ENCODE results near the gene KLHDC8A.
"Not testable (repeated sequence)": the region's sequence is repeated elsewhere in the genome, so short reads cannot be mapped to it uniquely, and the experiment has no call there.

Gene KLHDC8A

DNA sequence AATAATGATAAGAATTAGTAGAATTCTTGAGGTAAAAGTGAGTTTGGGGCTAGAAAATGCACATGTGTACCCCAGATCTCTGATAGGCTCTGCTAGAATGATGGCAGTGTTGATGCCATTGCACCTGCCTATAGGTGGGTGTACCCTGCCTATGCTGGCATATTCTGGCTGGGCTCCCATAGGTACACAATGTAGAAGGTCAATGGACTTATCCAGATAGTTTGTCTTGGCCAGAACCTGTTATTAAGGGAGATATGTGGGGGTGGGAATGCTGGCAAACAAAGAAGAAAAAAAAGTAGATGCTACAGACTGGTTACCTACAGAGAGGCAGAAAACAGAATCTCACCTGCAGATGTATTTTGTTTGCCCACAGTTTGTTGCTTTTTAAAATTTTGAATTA is 14.1 kb upstream of the KLHDC8A start:
- no peak for DNase-seq

DNA sequence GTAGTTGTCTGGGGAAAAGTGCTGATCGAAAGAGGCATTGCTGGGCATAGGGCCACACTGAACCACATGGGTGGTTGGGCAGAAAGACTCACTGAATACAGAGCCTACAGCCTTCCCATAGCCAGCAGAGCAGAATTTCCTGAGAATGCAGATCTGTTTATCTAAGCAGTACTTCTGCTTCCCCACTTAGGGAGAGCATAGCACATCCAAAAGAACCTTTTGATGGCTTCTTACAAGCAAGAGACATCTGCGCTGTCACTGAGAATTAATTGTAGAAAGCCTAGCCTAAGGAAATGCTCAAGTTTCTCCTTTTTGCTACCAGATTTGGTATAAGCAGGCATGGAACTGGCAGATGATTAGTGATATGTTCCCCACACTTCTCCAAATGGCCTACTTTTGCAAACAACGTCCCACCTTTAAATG is 13.0 kb upstream of the KLHDC8A start:
- no peak for DNase-seq

DNA sequence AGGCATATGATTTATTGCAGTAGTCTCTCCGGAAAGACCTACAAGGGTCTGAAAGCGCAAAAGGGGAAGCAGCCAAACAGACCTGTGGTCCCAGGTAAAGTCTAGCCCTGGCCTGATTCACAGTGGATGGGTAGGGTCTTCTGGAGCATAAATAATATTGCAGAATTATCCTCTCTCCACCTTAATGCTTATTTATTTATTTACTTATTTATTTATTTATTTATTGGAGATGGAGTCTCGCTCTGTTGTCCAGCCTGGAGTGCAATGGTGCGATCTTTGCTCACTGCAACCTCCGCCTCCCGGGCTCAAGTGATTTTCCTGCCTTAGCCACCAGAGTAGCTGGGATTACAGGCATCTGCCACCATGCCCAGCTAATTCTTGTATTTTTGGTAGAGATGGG is 11.8 kb upstream of the KLHDC8A start:
- DNase-seq, result no peak

DNA sequence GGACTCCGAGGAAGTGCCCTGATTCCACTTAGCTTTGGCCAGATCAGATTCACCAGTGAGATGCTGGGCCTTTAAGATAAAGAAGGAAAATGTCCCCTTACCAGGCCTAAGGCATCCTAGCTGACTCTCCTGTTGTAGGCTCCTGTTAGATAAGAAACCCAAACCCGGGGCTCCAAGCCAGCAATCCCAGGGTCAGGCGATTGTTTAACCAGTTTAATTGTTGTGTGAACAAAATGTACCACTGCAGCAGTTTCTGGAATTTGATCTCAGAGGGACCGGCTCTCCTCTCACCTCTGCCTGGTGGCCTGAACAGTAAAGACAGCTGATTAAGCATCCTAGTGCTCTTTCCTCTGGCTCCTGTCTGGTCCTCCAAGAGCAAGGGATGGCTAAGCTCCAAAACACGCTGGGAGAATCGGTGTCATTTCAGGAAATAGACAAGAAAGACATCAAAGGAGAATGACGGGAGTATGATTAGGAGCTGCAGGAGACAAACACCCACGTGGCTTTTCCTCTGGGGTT is 9.3 kb upstream of the KLHDC8A start:
- DNase-seq, result no peak

DNA sequence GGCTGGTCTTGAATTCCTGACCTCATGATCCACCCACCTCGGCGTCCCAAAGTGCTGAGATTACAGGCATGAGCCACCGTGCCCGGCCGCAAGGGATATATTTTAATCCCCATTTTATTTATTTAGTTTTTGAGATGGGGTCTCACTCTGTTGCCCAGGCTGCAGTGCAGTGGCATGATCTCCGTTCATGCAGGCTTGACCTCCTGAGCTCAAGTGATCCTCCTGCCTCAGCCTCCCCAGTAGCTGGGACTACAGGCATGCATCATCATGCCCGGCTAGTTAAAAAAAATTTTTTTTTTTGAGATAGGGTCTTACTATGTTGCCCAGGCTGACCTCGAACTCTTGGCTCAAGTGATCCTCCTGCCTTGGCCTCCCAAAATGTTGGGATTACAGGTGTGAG is 8.4 kb upstream of the KLHDC8A start:
- DNase-seq, result not testable (repeated sequence)

DNA sequence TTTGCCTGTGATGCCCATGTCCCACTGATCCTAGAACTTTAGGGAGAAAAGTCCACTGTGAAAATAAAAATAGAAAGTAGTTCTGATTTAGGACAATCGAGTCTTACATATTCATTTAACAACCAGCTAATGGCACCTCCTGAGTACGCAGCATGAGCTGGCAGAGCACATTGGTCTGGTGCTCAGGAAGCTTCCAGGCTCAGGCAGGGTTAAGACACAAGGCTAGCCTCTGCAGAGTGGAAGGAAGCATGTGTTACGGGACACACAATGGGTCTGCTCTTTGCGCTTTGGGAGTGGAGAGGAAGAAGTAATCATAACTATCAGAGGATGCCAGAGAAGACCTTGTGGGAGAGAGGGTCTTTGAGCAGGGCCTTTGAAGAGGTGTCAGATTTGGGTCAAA is 4.2 kb upstream of the KLHDC8A start:
- DNase-seq, result no peak

DNA sequence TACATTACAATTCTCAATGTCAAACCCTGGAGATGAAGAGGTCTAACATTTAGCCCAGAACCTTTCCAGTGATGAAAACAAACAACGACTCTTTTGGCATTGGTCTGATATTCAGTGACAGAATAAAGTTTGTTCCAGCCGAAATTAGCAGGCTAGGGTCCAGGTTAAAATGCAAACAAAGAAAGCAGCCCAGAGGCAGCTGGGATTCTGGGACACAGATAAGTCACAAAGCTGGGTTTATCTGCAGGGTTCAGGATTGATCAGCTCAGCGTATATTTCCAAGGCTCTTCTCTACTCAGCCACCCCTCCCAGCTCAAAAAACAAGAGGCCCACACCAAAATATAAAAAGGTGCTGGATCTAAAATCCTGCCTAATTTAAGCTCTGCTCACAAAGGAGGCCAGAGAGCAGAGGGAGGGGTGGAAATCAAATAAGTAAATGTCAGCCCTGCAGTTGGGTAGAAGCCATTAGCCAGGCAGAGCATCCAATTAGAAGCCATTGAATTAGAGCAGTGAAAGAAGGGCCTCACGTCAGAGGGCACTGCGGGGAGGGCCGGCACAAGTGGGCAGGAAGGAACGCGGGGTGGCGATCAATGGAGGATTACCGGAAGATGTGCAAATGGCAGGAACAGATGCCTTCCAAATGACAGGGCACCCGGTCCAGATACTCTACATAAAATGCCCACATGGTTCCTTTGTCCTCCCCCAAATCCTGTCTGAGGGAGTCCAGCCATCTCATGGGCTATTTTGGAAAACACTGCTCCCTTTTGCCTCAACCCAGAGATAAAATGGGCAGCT is 3.2 kb upstream of the KLHDC8A start:
- no peak for DNase-seq

DNA sequence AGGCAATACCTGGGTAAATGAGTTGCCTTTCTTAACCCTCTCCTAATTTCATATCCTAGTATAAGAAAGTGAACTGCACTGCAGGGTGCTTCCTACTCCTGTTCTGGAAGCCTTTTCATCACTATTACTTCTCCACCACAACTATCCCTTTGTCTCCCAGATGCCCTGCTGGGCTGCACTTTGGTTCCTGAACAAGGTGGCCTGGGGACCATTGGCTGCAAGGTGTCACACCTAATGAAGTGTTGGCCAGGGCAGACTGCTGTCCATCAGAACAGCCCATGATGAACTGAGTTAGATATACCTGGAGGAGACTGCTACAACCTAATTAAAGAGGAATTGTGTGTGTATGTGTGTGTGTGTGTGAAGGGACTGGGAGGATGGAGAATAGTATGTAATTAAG is 1.9 kb upstream of the KLHDC8A start:
- DNase-seq, result no peak

DNA sequence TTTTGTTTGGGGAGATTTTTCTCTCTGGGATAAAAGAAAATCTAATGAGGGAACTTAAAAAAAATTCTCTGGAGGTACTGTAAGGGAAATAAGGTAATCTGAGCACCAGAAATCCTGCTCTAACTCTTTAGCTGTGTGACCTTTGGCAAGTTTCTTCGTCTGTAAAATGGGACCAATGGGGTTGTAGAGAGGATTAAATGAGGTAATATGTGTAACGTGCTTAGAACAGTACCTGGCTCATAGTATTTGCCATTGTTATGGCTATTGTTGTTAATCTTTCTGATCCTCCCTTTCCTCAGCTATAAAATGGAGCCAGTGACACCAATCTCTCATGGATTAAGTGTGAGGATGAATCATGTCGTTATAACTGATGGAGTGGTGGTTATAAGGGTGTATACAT is 845 bp upstream of the KLHDC8A start:
- DNase-seq, result no peak

DNA sequence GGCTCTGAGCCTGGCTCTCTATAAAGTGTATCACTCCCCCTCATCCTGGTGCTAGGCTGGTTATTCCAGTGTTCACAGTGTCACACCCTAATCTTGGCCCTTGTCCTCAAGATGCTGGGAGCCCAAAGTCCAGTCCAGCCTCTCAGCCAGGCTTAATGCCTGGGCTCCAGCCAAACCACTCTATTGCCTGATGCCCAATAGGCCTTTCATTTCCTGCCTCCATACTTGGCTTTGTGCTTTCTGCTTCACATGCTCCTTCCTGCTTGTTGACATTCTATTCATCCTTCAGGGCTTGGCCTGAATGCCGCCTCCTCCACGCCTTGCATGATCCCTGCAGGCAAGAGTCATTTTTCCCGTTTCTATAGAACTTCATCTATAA is 1.7 kb downstream of the KLHDC8A start:
- DNase-seq, result no peak

DNA sequence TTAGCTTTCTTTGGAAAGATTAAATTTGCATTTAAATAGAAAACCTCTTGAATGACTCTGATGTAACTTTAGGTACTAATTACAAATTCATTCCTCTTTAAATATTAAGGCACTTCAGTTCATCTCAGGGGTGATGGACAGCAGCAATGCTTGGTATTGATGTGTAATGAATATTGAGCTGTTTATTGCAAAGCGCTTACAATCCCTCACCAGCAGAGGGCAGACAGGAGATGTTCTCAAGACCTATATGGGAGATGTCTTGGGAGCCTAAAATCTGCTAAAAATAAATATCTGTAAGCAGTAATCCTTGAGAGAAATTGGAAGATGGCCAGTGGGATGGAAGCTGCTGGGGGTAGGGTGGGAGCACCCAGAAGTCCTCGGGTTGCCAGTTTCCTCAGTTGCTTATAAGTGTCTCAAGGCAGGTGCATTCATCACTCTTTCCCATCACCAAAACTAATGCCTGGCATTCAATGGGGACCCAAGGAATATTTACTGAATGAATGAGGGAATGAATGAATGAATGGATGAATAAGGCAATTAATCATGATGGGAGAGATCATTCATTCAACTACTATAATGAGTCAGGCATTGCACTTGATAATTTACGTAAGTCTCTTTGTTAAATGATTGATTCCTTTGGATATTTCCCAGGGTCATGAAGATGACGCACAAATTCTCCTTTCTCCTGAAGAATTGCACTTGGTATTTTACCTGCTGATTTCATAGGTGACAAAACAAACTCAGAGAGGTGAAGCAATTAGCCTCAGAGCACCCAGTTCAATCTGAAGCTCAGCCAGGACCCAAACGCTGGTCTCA is 2.3 kb downstream of the KLHDC8A start:
- DNase-seq, result no peak

DNA sequence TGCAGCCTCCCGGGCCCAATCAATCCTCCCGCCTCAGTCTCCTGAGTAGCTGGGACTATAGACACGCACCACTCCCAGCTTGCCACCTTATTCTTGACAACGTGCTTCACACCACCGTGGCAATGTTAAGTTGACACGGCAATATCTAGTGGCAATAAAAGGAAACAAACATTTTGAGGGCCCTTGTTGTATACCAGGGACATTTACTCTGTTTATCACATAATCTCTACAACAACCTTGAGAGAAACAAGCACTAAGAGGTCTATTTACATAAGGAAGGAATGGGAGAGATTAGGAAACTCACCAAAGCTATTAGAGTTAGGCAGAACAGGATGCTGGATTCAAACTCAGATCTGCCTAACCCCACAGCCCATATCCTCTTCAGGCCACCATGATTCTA is 3.1 kb downstream of the KLHDC8A start:
- DNase-seq, result no peak

DNA sequence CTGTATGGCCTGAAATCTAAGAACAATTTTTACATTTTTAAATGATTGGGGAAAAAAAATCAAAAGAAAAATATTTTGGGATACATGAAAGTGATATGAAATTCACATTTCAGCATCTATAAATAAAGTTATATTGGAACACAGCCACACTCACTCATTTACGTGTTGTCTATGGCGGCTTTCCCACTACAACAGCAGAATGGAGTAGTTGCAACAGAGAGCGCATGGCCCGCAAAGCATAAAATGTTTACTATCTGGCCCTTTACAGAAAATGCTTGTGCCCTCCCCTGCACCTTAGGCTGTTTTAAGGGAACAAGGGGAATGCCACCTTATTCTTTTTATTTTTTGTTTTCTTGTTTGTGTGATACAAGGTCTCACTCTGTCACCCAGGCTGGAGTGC is 3.5 kb downstream of the KLHDC8A start:
- DNase-seq, result no peak

DNA sequence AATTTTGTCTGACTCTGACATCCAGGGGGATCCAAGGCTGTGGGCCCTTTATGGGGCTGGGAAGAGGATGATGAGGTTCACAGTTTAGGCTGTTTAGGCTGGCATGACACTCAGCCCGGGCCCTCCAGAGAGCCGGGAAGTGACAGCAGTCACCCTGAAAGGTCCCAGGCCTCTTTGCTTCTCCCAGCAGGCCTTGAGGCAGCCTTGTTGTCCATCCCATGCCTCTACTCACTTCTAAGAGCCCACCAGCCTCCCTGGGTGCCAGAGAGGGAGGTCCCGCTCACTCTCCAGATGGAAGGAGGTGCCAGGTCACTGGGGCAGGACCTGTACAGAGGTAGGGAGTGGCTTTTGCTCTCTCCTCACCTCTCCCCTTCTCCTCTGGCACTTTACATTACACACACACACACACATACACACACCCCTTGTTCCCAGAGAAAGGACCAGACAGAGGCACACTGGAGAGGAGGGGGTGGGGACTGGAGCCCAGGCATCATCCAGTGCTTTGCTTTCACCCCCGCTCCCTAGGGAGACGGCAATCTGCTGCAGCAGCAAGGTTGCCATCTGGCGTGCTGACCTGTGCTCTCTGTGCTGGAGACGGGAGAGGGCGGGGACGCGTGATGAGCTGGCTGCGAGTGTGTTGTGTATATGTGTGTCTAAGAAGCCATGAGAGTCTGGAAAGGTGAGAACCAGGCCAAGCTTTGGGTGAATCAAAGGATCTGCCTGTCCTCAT is 4.6 kb downstream of the KLHDC8A start:
- DNase-seq, result no peak

DNA sequence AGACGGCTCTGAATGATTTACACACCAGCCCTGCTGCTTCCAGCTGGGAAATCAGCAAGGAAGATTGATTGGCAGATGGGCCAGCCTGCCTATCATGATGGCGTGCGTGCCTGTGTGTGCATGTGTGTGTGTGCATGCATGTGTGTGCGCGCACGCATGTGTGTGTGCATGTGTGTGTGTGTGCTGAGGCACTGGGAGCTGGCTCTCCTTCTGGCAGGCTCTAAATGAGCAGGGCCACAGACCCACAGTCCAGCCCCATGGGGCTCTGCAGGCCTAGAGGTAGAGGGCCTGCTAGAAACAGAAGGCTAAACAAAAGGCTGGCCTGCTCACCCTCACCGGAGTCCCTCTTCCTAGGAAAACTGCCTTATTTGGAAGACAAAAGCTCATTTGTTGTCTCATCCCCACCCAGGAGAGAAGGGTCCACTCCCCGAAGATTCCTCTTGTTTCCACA is 6.0 kb downstream of the KLHDC8A start:
- DNase-seq, result no peak

DNA sequence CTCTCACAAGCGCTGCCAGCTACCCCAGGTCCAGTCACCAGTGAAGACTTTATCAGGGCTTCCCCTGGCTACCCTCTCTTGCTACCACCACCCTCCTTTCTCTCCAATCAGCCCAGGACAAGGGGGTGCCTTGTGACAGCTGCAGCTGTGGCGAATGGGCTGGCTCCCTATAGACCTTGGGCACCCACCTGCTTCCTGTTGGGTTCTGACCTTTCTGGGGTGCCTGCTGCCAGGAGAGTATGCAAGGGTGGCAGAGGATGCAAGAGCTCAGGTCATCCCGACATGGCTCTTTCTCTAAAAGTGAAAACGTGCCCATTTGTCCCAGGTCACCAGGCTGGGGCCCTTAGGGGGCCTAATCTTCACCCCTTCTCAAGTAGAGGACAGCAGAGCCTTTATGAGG is 6.6 kb downstream of the KLHDC8A start:
- no peak for DNase-seq

DNA sequence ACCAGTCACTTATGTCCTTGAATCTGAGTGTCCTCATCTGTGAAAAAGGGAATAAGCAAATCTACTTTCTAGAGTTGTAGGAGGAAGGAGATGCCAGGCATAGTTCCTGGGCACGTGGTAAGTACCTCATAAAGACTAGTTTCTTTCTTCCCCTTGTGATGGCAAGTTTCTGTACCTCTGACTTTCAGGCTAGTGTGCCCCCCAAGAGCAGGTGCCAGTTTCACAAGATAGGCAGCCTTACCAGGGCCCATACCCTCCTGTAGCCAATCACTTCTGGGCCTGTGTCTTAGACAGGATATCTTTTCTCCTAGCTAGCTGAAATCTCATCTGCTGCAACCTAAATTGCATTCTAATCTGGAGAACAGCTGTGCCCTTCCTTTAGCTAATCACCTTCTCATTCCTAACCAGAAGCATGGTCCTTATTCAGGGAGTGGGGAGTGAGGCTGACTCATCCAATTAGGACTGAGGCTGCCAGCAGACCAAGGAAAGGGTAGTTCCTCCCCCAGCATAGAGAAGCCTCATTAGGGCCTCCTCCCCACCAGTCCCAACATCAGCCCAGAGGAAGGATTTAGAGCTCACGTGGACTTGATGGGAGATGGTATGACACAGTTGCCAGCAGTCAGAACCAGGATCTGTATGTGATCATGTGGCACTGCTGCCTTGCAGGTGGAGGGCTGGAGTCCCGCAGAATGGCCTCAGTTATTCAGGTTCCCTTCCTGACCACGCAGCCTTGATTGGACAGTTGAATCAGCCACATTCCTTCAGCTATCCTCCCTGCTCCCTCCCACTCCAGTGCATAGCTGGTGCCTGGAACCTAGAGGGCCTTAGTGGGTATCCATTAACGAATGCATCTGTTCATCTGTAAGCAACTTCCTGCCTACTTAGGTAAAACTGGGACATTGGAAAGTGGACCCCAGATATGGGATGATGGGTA is 7.9 kb downstream of the KLHDC8A start:
- DNase-seq, result no peak

DNA sequence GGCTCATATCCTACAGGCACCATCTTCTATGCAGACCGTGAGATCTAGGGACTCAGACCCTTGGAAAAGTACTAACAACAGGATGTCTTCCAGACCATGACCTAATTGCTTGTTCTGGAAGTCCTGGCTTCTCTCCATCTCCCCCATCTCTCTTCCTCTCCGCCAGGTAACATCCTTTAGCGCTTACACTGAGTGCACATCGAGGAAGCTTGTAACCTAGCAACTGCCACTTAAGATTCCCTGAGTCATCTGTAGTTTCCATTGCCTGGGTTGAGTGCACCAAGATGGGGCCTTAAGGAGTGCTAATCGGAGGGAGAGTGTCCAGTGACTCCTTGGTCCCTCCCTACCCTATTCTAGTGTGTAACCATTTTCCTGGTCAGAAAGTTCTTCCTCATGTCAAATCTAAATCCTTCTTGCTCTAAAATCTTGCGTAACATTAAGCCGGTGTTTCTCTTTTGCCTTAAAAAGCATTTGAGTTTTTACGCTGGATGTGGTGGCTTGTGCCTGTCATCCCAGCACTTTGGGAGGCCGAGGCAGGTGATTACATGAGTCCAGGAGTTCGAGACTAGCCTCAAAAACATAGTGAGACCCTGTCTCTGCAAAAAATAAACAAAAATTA is 9.7 kb downstream of the KLHDC8A start:
- no peak for DNase-seq

DNA sequence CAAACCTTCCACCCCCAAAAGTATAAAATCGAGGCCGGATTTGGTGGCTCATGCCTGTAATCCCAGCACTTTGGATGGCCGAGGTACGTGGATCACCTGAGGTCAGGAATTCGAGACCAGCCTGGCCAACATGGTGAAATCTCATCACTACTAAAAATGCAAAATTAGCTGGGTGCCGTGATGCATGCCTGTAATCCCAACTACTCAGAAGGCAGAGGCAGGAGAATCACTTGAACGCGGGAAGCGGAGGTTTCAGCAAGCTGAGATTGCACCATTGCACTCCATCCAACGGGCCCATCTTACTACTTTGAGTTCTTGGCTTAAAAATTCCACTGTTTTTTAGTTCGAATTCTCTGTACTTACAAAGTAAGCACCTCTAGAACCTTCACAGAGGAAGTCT is 11.0 kb downstream of the KLHDC8A start:
- DNase-seq, result no peak

DNA sequence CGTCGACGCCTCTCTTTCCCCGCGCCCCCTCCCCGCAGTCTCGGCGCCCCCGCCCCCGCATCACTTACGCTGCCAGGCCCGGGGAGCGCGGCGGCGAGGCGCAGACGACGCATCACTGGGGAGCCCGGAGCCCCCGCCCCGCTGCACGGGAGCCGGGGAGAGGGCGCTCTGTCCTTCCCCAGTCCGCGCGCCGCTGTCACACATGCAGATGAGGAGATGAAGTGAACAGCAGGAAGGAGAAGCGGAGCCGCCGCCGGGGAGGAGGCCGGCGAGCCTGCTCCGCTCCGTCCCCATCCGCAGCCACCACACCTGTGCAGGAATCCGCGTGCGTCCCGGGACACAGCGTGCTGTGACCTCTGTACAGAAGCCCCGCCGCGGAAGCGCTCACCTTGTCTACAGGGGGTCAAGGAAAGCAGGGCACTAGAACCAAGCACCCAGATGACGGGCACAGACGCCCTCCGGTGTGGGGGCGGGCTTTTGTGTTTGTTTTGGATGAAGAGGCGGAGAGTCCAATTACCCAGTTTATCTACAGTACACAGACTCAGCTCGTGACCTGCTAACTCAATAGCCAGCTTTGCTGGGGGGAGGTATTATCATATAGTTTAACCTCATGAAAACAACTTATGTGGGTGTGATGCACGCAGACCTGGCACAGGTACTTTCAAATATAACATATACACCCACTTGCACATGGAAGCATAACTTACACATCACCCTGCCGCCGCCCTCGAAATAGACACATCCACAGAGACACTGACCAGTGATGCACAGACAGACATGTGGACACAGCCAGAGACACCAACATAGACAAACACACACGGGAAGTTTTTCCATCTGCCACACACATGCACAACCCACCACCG is 12.4 kb downstream of the KLHDC8A start:
- DNase-seq, result no peak
